Aorta (tissue), 5 donors: ENCODE data around the gene CAMK1. TPM values are rescaled to one million over a fixed set of nuclear protein-coding genes. Genes with fewer than 3 reads are reported as not detected.
"Not testable (repeated sequence)": the region's sequence is repeated elsewhere in the genome, so short reads cannot be mapped to it uniquely, and the experiment has no call there.

ENCODE experiments used
- ATAC-seq: fragments of 200-7000 bp; cut with Tn5 transposase; one replicate; pipeline ENCODE4 v1.9.1; 2022; ENCODE audit warnings: moderate library complexity; ENCODE audit not compliant: low FRiP score
- DNase-seq, 2 donors: peaks; one replicate each; pipeline ENCODE4 v3.0.0-alpha.2; 2020
- H3K27ac ChIP-seq, 2 donors: one replicate each; pipeline ENCODE4 v1.5.1; 2013; ENCODE audit warnings: low read length in 2 of 2, mild to moderate bottlenecking in 2 of 2, moderate library complexity in 2 of 2, control low read depth in 1 of 2, inconsistent platforms in 1 of 2, low read depth in 1 of 2
- H3K27me3 ChIP-seq, 2 donors: one replicate each; pipeline ENCODE4 v1.6.1; 2013; ENCODE audit warnings: control low read depth in 1 of 2, low read length in 1 of 2, mild to moderate bottlenecking in 1 of 2, moderate library complexity in 1 of 2; ENCODE audit not compliant: insufficient read depth in 2 of 2, control insufficient read depth in 1 of 2
- H3K36me3 ChIP-seq, 2 donors: one replicate each; pipeline ENCODE4 v1.6.1; 2013; ENCODE audit warnings: control low read depth in 1 of 2, low read length in 1 of 2, mild to moderate bottlenecking in 1 of 2; ENCODE audit not compliant: insufficient read depth in 2 of 2, control insufficient read depth in 1 of 2
- H3K4me1 ChIP-seq, 2 donors: one replicate each; pipeline ENCODE4 v1.6.1; 2013; ENCODE audit warnings: low read length in 2 of 2, control low read depth in 1 of 2, mild to moderate bottlenecking in 1 of 2, moderate library complexity in 1 of 2; ENCODE audit not compliant: insufficient read depth in 2 of 2, control insufficient read depth in 1 of 2
- H3K4me3 ChIP-seq, 2 donors: one replicate each; pipeline ENCODE4 v1.5.1; 2013; ENCODE audit warnings: low read length in 2 of 2, control low read depth in 1 of 2, mild to moderate bottlenecking in 1 of 2
- H3K9me3 ChIP-seq: one replicate; pipeline ENCODE4 v1.6.1; 2013; ENCODE audit warnings: mild to moderate bottlenecking, low read length; ENCODE audit not compliant: control insufficient read depth
- WGBS, 2 donors: extraction: QIAGEN DNeasy Blood & Tissue Kit; methylation state at CpG; one replicate each; pipeline ENCODE4 v1.1.7; 2013; 5-methylcytosine and 5-hydroxymethylcytosine counted together
- intact Hi-C, 2 donors: fragments of 100-400 bp; cut with DNase I; formaldehyde crosslinking; loops; one replicate each; pipeline versions ENCODE4 v1.14.2 to v1.15.0; 2022
- polyA plus RNA-seq, 2 donors: library from polyadenylated mRNA; stranded (reverse); fragments of 200-250 nt; gene quantifications; one replicate each; pipeline ENCODE4 v1.2.3, GENCODE V29; 2013
- total RNA-seq, 2 donors: library from RNA; stranded (reverse); fragmentation: NEBNext Ultra II Directional; extraction: Animal tissue kit (Norgen Biotek cat#: 25700); gene quantifications; one replicate each; pipeline ENCODE4 v1.2.1, GENCODE V29; 2021
- donor health status: healthy with polysubstance abuse.
- donor health status: Bipolar disorder and iron deficiency.
- donor health status: DM: no; HTN: no; CAD: no.
- donor health status: DM: no; HTN: no; CAD: no.
- donor health status: DM: yes; HTN: yes; CAD: no.

The CAMK1 gene
- total and polyA plus RNA-seq, 4 donors, result 24.7 to 58.0 (median 35.8) TPM

- Histone ChIP-seq H3K9me3 (no peaks in the 10 kb centered on the region), H3K4me1 (no peaks in the 10 kb centered on the region), H3K27me3 (no peaks in the 10 kb centered on the region), H3K27ac (no peak overlapping the region), H3K4me3 (no peak overlapping the region), H3K36me3 (peaks cover 0 to 6% of the 10 kb centered on the region in 2 donors)
- DNase-seq (peak in 1 of 2 donors; percentile 19), ATAC-seq (no peak)
- intact Hi-C loops, result no loop called here
- WGBS, 2 donors, result 75 to 80% methylated on average over 4 of the region's 4 CpGs
Measured at GRCh38 chr3:9780910-9781309, 11.2 kb upstream of the CAMK1 start.

GRCh38 chr3:9780458-9780812 lies 10.7 kb upstream of the CAMK1 start:
- intact Hi-C loops, result no loop called here
- Histone ChIP-seq H3K27me3 (no peaks in the 10 kb centered on the region), H3K36me3 (peaks cover 0 to 3% of the 10 kb centered on the region in 2 donors), H3K27ac (no peak overlapping the region), H3K4me3 (no peak overlapping the region), H3K9me3 (no peaks in the 10 kb centered on the region), H3K4me1 (no peaks in the 10 kb centered on the region)
- WGBS, 2 donors, result 80 to 82% methylated on average over 10 of the region's 10 CpGs
- ATAC-seq (no peak), DNase-seq (peak; percentile 59 to 61)

GRCh38 chr3:9779721-9780457 lies 10.1 kb upstream of the CAMK1 start:
- WGBS, 2 donors, result 76 to 81% methylated on average over 8 of the region's 8 CpGs
- DNase-seq (peak; percentile 61 to 64), ATAC-seq (peak; percentile 33)
- Histone ChIP-seq H3K27ac (no peak overlapping the region), H3K27me3 (no peaks in the 10 kb centered on the region), H3K9me3 (no peaks in the 10 kb centered on the region), H3K4me3 (no peak overlapping the region), H3K4me1 (no peaks in the 10 kb centered on the region), H3K36me3 (peaks cover 0 to 3% of the 10 kb centered on the region in 2 donors)
- intact Hi-C loops, result no loop called here

- no peak overlapping the region for H3K4me3 ChIP-seq
- WGBS, 2 donors, result 79 to 83% methylated on average over 5 to 6 of the region's 6 CpGs
- no peaks in the 10 kb centered on the region for H3K27me3 ChIP-seq
- intact Hi-C loops, result no loop called here
- H3K36me3 ChIP-seq, result peaks cover 0 to 3% of the 10 kb centered on the region in 2 donors
- ATAC-seq, result no peak
- H3K27ac ChIP-seq, result no peak overlapping the region
- no peaks in the 10 kb centered on the region for H3K4me1 ChIP-seq
- DNase-seq, result peak in 1 of 2 donors; percentile 62
- H3K9me3 ChIP-seq, result no peaks in the 10 kb centered on the region
Measured at GRCh38 chr3:9779075-9779593, 9.4 kb upstream of the CAMK1 start.

GRCh38 chr3:9778143-9779074 lies 8.7 kb upstream of the CAMK1 start:
- Histone ChIP-seq H3K36me3 (peaks cover 0 to 3% of the 10 kb centered on the region in 2 donors), H3K4me3 (no peak overlapping the region), H3K27me3 (no peaks in the 10 kb centered on the region), H3K4me1 (no peaks in the 10 kb centered on the region), H3K27ac (no peak overlapping the region), H3K9me3 (no peaks in the 10 kb centered on the region)
- ATAC-seq (no peak), DNase-seq (peak in 1 of 2 donors; percentile 75)
- intact Hi-C loops, result no loop called here
- WGBS, 2 donors, result 66 to 70% methylated on average over 5 of the region's 5 CpGs

GRCh38 chr3:9777694-9778021 lies 7.9 kb upstream of the CAMK1 start:
- H3K27ac ChIP-seq, result no peak overlapping the region
- 93 to 96% methylated on average over 1 of the region's 1 CpG for WGBS, 2 donors

GRCh38 chr3:9776896-9777693 lies 7.3 kb upstream of the CAMK1 start:
- H3K27ac ChIP-seq, result no peak overlapping the region
- no peak for ATAC-seq
- intact Hi-C loops, result no loop called here

More at GRCh38 chr3:9777694-9778021, 7.9 kb upstream of the CAMK1 start:
- Histone ChIP-seq H3K4me3 (no peak overlapping the region), H3K27me3 (no peaks in the 10 kb centered on the region), H3K36me3 (peaks cover 0 to 3% of the 10 kb centered on the region in 2 donors), H3K4me1 (no peaks in the 10 kb centered on the region), H3K9me3 (no peaks in the 10 kb centered on the region)
- ATAC-seq (no peak), DNase-seq (peak in 1 of 2 donors; percentile 23)
- intact Hi-C loops, result no loop called here

GRCh38 chr3:9771007-9771406 lies 1.3 kb upstream of the CAMK1 start:
- ATAC-seq, H3K4me1 ChIP-seq, H3K27me3 ChIP-seq, H3K9me3 ChIP-seq, H3K4me3 ChIP-seq, H3K36me3 ChIP-seq, DNase-seq, H3K27ac ChIP-seq, intact Hi-C loops: not testable (repeated sequence)
- WGBS, 2 donors, result 89 to 91% methylated on average over 2 of the region's 2 CpGs

More at GRCh38 chr3:9776896-9777693, 7.3 kb upstream of the CAMK1 start:
- no peaks in the 10 kb centered on the region for H3K4me1 ChIP-seq
- DNase-seq, result peak in 1 of 2 donors; percentile 47
- peaks cover 0 to 3% of the 10 kb centered on the region in 2 donors for H3K36me3 ChIP-seq
- H3K27me3 ChIP-seq, result no peaks in the 10 kb centered on the region
- no peak overlapping the region for H3K4me3 ChIP-seq
- 86 to 90% methylated on average over 5 of the region's 5 CpGs for WGBS, 2 donors
- no peaks in the 10 kb centered on the region for H3K9me3 ChIP-seq
